ENCODE measurements around the gene RERE.

RERE gene

GRCh38 chr1:8423692-8424538 lies 393.5 kb downstream of the RERE start:
- in situ Hi-C loops (cut with HindIII; ENCODE audit: low sequenced_read_pairs), result no loop called here
- DNase-seq (ENCODE audit: low read depth), result no peak
- H3K4me3 ChIP-seq (ENCODE audit: low read depth, low read length), result peak overlapping the region; percentile 72
- TF ChIP-seq CTCF (IDR thresholded peaks at IDR 0.05; ENCODE audit: low read depth, low read length, missing control alignments), result no peak

GRCh38 chr1:8423269-8423691 lies 394.2 kb downstream of the RERE start:
- peak overlapping the region; percentile 72 for H3K4me3 ChIP-seq (ENCODE audit: low read depth, low read length)
- TF ChIP-seq CTCF (IDR thresholded peaks at IDR 0.05; ENCODE audit: low read depth, low read length, missing control alignments), result no peak
- in situ Hi-C loops (cut with HindIII; ENCODE audit: low sequenced_read_pairs), result no loop called here

GRCh38 chr1:8422510-8423268 lies 394.8 kb downstream of the RERE start:
- peak overlapping the region; percentile 72 for H3K4me3 ChIP-seq (ENCODE audit: low read depth, low read length)
- DNase-seq (ENCODE audit: low read depth), result no peak
- no peak for TF ChIP-seq CTCF (IDR thresholded peaks at IDR 0.05; ENCODE audit: low read depth, low read length, missing control alignments)
- in situ Hi-C loops (cut with HindIII; ENCODE audit: low sequenced_read_pairs), result no loop called here

More at GRCh38 chr1:8423269-8423691, 394.2 kb downstream of the RERE start:
- DNase-seq (ENCODE audit: low read depth), result no peak

GRCh38 chr1:8421721-8422120 lies 395.7 kb downstream of the RERE start:
- in situ Hi-C loops (cut with HindIII; ENCODE audit: low sequenced_read_pairs), result no loop called here
- H3K4me3 ChIP-seq (ENCODE audit: low read depth, low read length), result peak overlapping the region; percentile 72
- TF ChIP-seq CTCF (IDR thresholded peaks at IDR 0.05; ENCODE audit: low read depth, low read length, missing control alignments), result no peak
- no peak for DNase-seq (ENCODE audit: low read depth)

- DNase-seq (ENCODE audit: low read depth), result no peak
- peak overlapping the region; percentile 0 for H3K4me3 ChIP-seq (ENCODE audit: low read depth, low read length)
- in situ Hi-C loops (cut with HindIII; ENCODE audit: low sequenced_read_pairs), result no loop called here
- TF ChIP-seq CTCF (IDR thresholded peaks at IDR 0.05; ENCODE audit: low read depth, low read length, missing control alignments), result no peak
Observed at GRCh38 chr1:8420318-8420717, 397.1 kb downstream of the RERE start.

GRCh38 chr1:8419861-8420260 lies 397.6 kb downstream of the RERE start:
- H3K4me3 ChIP-seq (ENCODE audit: low read depth, low read length), result no peak overlapping the region
- in situ Hi-C loops (cut with HindIII; ENCODE audit: low sequenced_read_pairs), result no loop called here
- no peak for DNase-seq (ENCODE audit: low read depth)
- TF ChIP-seq CTCF (IDR thresholded peaks at IDR 0.05; ENCODE audit: low read depth, low read length, missing control alignments), result no peak
